Spleen (tissue), 7 donors: ENCODE measurements around the gene MLH3.
A peak's percentile ranks its signal among the peaks of the same experiment; 100 is the strongest.

Experiments
- POLR2A ChIP-seq, 3 donors: fragments of 450-650 bp; IDR thresholded peaks; one replicate each; pipeline ENCODE4 v1.5.1; 2017; ENCODE audit warnings: antibody characterized with exemption in 3 of 3, mild to moderate bottlenecking in 1 of 3
- POLR2AphosphoS5 ChIP-seq, 3 donors: sonication (generic); formaldehyde crosslinking; IDR thresholded peaks; one replicate each; pipeline ENCODE4 v1.5.1; 2017; ENCODE audit warnings: antibody characterized with exemption in 3 of 3
- TF ChIP-seq, protein P1 (sequence below), 11 experiments: fragments of 200-600 bp in 7 of 11; fragments of 450-650 bp in 4 of 11; sonication (generic) in 4 of 11; IDR thresholded peaks in 8 of 11; conservative IDR thresholded peaks in 3 of 11; 1 replicate in 7 of 11; 2 replicates in 4 of 11; pipeline versions ENCODE4 v1.4.0 to v1.8.0; 2016 to 2021; ENCODE audit warnings: antibody characterized with exemption in 11 of 11, inconsistent platforms in 4 of 11, mild to moderate bottlenecking in 1 of 11
- donor health status: DM: no; HTN: no; CAD: no; lungs with moderate emphysema.
- donor health status: DM: no; HTN: no; CAD: no.
- donor health status: DM: no; HTN: no; CAD: no.

DNA sequence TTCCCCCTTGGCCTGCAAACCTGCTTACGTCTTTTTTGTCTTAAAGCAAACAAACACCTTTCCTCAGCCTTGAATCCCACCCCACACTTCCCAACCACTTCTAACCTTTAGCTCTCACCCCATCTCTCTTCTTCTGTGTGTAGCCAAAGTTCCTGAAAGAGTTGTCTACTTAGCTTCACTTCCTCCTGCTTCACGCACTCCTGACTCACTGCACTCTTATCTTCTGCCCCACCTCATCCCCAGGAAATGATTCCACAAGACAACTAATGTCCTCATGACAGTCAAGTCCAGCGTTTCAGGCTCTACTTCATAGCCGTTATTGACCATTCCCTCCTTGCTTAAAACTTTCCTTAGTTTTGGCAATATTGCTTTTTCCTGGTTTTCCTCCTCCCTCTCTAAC is 26.2 kb downstream of the MLH3 start:
- TF ChIP-seq POLR2A (IDR thresholded peaks at IDR 0.05) (no peak), POLR2AphosphoS5 (IDR thresholded peaks at IDR 0.05) (peak in 1 of 3 donors; percentile 33)
- TF ChIP-seq, protein P1, sequence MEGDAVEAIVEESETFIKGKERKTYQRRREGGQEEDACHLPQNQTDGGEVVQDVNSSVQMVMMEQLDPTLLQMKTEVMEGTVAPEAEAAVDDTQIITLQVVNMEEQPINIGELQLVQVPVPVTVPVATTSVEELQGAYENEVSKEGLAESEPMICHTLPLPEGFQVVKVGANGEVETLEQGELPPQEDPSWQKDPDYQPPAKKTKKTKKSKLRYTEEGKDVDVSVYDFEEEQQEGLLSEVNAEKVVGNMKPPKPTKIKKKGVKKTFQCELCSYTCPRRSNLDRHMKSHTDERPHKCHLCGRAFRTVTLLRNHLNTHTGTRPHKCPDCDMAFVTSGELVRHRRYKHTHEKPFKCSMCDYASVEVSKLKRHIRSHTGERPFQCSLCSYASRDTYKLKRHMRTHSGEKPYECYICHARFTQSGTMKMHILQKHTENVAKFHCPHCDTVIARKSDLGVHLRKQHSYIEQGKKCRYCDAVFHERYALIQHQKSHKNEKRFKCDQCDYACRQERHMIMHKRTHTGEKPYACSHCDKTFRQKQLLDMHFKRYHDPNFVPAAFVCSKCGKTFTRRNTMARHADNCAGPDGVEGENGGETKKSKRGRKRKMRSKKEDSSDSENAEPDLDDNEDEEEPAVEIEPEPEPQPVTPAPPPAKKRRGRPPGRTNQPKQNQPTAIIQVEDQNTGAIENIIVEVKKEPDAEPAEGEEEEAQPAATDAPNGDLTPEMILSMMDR (IDR thresholded peaks at IDR 0.05 in 8 of 11, conservative IDR thresholded peaks at IDR 0.05 in 3 of 11): no peak
